ENCODE measurements around the gene E2F2. TPM values are rescaled to one million over a fixed set of nuclear protein-coding genes. Genes with fewer than 3 reads are reported as not detected.
A peak's percentile ranks its signal among the peaks of the same experiment; 100 is the strongest.

The E2F2 gene
- total RNA-seq, 4 donors from 2014 or later: 4.5 to 12.9 (median 8.4) TPM

GRCh38 chr1:23475641-23476040 is 55.4 kb downstream of the E2F2 start:
- Histone ChIP-seq H3K9me3 (no peaks in the 10 kb centered on the region), H3K27ac (peak overlapping the region; percentile 52), H3K4me3 (no peak overlapping the region), H3K36me3 (no peaks in the 10 kb centered on the region), H3K4me1 (peaks cover 76% of the 10 kb centered on the region), H3K27me3 (no peaks in the 10 kb centered on the region)
- 74% methylated on average over 3 of the region's 3 CpGs for WGBS
- TF ChIP-seq EP300 (IDR thresholded peaks at IDR 0.05): no peak
- no peak for TF ChIP-seq CTCF (IDR thresholded peaks at IDR 0.05)
- TF ChIP-seq POLR2AphosphoS5 (IDR thresholded peaks at IDR 0.05): no peak
- no peak for TF ChIP-seq POLR2A (IDR thresholded peaks at IDR 0.05)
- no peak for DNase-seq (ENCODE audit: low spot score in 2 of 2)

GRCh38 chr1:23475134-23475628 is 55.9 kb downstream of the E2F2 start:
- 61% methylated on average over 6 of the region's 6 CpGs for WGBS
- no peaks in the 10 kb centered on the region for H3K27me3 ChIP-seq
- DNase-seq (ENCODE audit: low spot score in 2 of 2): no peak

GRCh38 chr1:23473037-23473800 is 57.8 kb downstream of the E2F2 start:
- no peaks in the 10 kb centered on the region for H3K9me3 ChIP-seq
- H3K36me3 ChIP-seq: no peaks in the 10 kb centered on the region
- TF ChIP-seq POLR2A (IDR thresholded peaks at IDR 0.05): no peak
- TF ChIP-seq POLR2AphosphoS5 (IDR thresholded peaks at IDR 0.05): no peak
- TF ChIP-seq CTCF (IDR thresholded peaks at IDR 0.05): no peak
- TF ChIP-seq EP300 (IDR thresholded peaks at IDR 0.05): no peak
- WGBS: 50% methylated on average over 5 of the region's 6 CpGs
- DNase-seq (ENCODE audit: low spot score in 2 of 2): no peak
- no peaks in the 10 kb centered on the region for H3K27me3 ChIP-seq
- peak overlapping the region; percentile 17 for H3K27ac ChIP-seq
- no peak overlapping the region for H3K4me3 ChIP-seq
- H3K4me1 ChIP-seq: peaks cover 71% of the 10 kb centered on the region

More at GRCh38 chr1:23475134-23475628, 55.9 kb downstream of the E2F2 start:
- no peak for TF ChIP-seq POLR2A (IDR thresholded peaks at IDR 0.05)
- no peak for TF ChIP-seq EP300 (IDR thresholded peaks at IDR 0.05)
- TF ChIP-seq CTCF (IDR thresholded peaks at IDR 0.05): no peak
- TF ChIP-seq POLR2AphosphoS5 (IDR thresholded peaks at IDR 0.05): no peak
- Histone ChIP-seq H3K36me3 (no peaks in the 10 kb centered on the region), H3K4me3 (no peak overlapping the region), H3K9me3 (no peaks in the 10 kb centered on the region), H3K27ac (peak overlapping the region; percentile 52), H3K4me1 (peaks cover 78% of the 10 kb centered on the region)

- no peak for TF ChIP-seq CTCF (IDR thresholded peaks at IDR 0.05)
- no peak for TF ChIP-seq POLR2AphosphoS5 (IDR thresholded peaks at IDR 0.05)
- TF ChIP-seq EP300 (IDR thresholded peaks at IDR 0.05): no peak
- TF ChIP-seq POLR2A (IDR thresholded peaks at IDR 0.05): no peak
- H3K36me3 ChIP-seq: no peaks in the 10 kb centered on the region
- DNase-seq (ENCODE audit: low spot score in 2 of 2): no peak
- no peak overlapping the region for H3K4me3 ChIP-seq
- WGBS: 87% methylated on average over 5 of the region's 5 CpGs
- no peaks in the 10 kb centered on the region for H3K9me3 ChIP-seq
- no peaks in the 10 kb centered on the region for H3K27me3 ChIP-seq
- H3K4me1 ChIP-seq: peaks cover 67% of the 10 kb centered on the region
- H3K27ac ChIP-seq: no peak overlapping the region
These were observed 58.5 kb downstream of the E2F2 start for GRCh38 chr1:23472351-23473036.

GRCh38 chr1:23471473-23472075 is 59.5 kb downstream of the E2F2 start:
- no peaks in the 10 kb centered on the region for H3K9me3 ChIP-seq
- 74% methylated on average over 4 of the region's 4 CpGs for WGBS
- no peak overlapping the region for H3K4me3 ChIP-seq
- DNase-seq (ENCODE audit: low spot score in 2 of 2): no peak
- H3K27ac ChIP-seq: no peak overlapping the region
- no peaks in the 10 kb centered on the region for H3K27me3 ChIP-seq
- H3K36me3 ChIP-seq: no peaks in the 10 kb centered on the region
- peaks cover 67% of the 10 kb centered on the region for H3K4me1 ChIP-seq
- TF ChIP-seq POLR2AphosphoS5 (IDR thresholded peaks at IDR 0.05): no peak
- TF ChIP-seq EP300 (IDR thresholded peaks at IDR 0.05): no peak
- TF ChIP-seq POLR2A (IDR thresholded peaks at IDR 0.05): no peak
- TF ChIP-seq CTCF (IDR thresholded peaks at IDR 0.05): no peak
